SU-DHL-6 (cell line): Measurements from ENCODE around the gene EHBP1.

Experiments
- H2AFZ ChIP-seq: fragments of 200-600 bp; sonication (generic); 2 replicates; pipeline ENCODE4 v1.6.1; 2014; ENCODE audit warnings: low read depth, mild to moderate bottlenecking, moderate library complexity, mixed read lengths, antibody characterized with exemption, low read length; ENCODE audit not compliant: severe bottlenecking
- H3F3A ChIP-seq: fragments of 200-600 bp; shearing (Covaris generic); 2 replicates; pipeline ENCODE4 v1.6.0; 2016; ENCODE audit warnings: antibody characterized with exemption, mild to moderate bottlenecking; ENCODE audit not compliant: insufficient read depth
- H3K27ac ChIP-seq: fragments of 200-600 bp; sonication (generic); 2 replicates; pipeline ENCODE4 v1.5.1; 2016; ENCODE audit warnings: low read depth, mild to moderate bottlenecking, low read length, moderate library complexity, mixed read lengths
- H3K27me3 ChIP-seq: fragments of 200-600 bp; sonication (generic), shearing (Covaris generic); 2 replicates; pipeline ENCODE4 v1.6.0; 2014; ENCODE audit warnings: mild to moderate bottlenecking, low read length
- H3K36me3 ChIP-seq: fragments of 200-600 bp; sonication (generic); 2 replicates; pipeline ENCODE4 v1.6.1; 2014; ENCODE audit warnings: mild to moderate bottlenecking, low read length, mixed read lengths
- H3K4me2 ChIP-seq: fragments of 300-600, 200-600 bp; shearing (Covaris generic), sonication (generic); 2 replicates; pipeline ENCODE4 v1.6.0; 2014; ENCODE audit warnings: low read length, low read depth, mild to moderate bottlenecking; ENCODE audit not compliant: poor library complexity, severe bottlenecking
- H3K4me3 ChIP-seq: fragments of 200-600 bp; sonication (generic); 2 replicates; pipeline ENCODE4 v1.5.1; 2014; ENCODE audit warnings: antibody characterized with exemption, low read length, mild to moderate bottlenecking, mixed read lengths; ENCODE audit not compliant: insufficient read depth, poor library complexity, severe bottlenecking
- H3K79me2 ChIP-seq: fragments of 200-600 bp; sonication (generic); 2 replicates; pipeline ENCODE4 v1.6.1; 2014; ENCODE audit warnings: mild to moderate bottlenecking, low read length, moderate library complexity; ENCODE audit not compliant: insufficient read depth
- H3K9ac ChIP-seq: fragments of 200-600 bp; sonication (generic); 2 replicates; pipeline ENCODE4 v1.7.0; 2014; ENCODE audit warnings: mild to moderate bottlenecking, low read length
- H3K9me2 ChIP-seq: fragments of 200-600 bp; sonication (generic); replicated peaks from 2 replicates; pipeline ENCODE4 v1.6.1; 2014; ENCODE audit warnings: low read length; ENCODE audit not compliant: insufficient read depth
- H3K9me3 ChIP-seq: fragments of 200-600 bp; sonication (generic); 2 replicates; pipeline ENCODE4 v1.6.1; 2014; ENCODE audit warnings: low read length, mixed read lengths; ENCODE audit not compliant: insufficient read depth
- H4K20me1 ChIP-seq: fragments of 200-600 bp; sonication (generic); 2 replicates; pipeline ENCODE4 v1.6.1; 2014; ENCODE audit warnings: low read depth, mild to moderate bottlenecking, antibody characterized with exemption, low read length, moderate library complexity, mixed read lengths
- EZH2phosphoT487 ChIP-seq: fragments of 200-600 bp; sonication (generic), shearing (Covaris generic); conservative IDR thresholded peaks from 2 replicates; pipeline ENCODE4 v1.6.1; 2018; ENCODE audit warnings: mild to moderate bottlenecking, antibody characterized with exemption, low read length, moderate library complexity, mixed read lengths
- TF ChIP-seq, protein P1 (sequence below): fragments of 200-600 bp; sonication (generic); IDR thresholded peaks from one replicate; pipeline ENCODE4 v1.5.1; 2017; ENCODE audit warnings: antibody characterized with exemption, mild to moderate bottlenecking, low read length, moderate library complexity; ENCODE audit not compliant: insufficient read depth, poor library complexity, severe bottlenecking

Gene EHBP1

GRCh38 chr2:62797107-62797506 is 91.6 kb downstream of the EHBP1 start:
- Histone ChIP-seq H3K36me3 (no peaks in the 10 kb centered on the region), H3K27me3 (no peaks in the 10 kb centered on the region), H3K4me3 (no peak overlapping the region), H3K9ac (no peak overlapping the region), H3K9me2 (no peaks in the 10 kb centered on the region), H3K4me2 (no peak overlapping the region), H3K79me2 (no peaks in the 10 kb centered on the region), H3F3A (no peaks in the 10 kb centered on the region), H2AFZ (no peak overlapping the region), H3K9me3 (no peaks in the 10 kb centered on the region), H4K20me1 (no peaks in the 10 kb centered on the region), H3K27ac (no peak overlapping the region)
- TF ChIP-seq EZH2phosphoT487: no peak
- TF ChIP-seq, protein P1, sequence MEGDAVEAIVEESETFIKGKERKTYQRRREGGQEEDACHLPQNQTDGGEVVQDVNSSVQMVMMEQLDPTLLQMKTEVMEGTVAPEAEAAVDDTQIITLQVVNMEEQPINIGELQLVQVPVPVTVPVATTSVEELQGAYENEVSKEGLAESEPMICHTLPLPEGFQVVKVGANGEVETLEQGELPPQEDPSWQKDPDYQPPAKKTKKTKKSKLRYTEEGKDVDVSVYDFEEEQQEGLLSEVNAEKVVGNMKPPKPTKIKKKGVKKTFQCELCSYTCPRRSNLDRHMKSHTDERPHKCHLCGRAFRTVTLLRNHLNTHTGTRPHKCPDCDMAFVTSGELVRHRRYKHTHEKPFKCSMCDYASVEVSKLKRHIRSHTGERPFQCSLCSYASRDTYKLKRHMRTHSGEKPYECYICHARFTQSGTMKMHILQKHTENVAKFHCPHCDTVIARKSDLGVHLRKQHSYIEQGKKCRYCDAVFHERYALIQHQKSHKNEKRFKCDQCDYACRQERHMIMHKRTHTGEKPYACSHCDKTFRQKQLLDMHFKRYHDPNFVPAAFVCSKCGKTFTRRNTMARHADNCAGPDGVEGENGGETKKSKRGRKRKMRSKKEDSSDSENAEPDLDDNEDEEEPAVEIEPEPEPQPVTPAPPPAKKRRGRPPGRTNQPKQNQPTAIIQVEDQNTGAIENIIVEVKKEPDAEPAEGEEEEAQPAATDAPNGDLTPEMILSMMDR: no peak

GRCh38 chr2:62800618-62801017 is 95.1 kb downstream of the EHBP1 start:
- Histone ChIP-seq H3K79me2 (no peaks in the 10 kb centered on the region), H3K27ac (no peak overlapping the region), H3K4me2 (no peak overlapping the region), H3K9me2 (no peaks in the 10 kb centered on the region), H3K9me3 (no peaks in the 10 kb centered on the region), H3F3A (no peaks in the 10 kb centered on the region), H3K4me3 (no peak overlapping the region), H4K20me1 (no peaks in the 10 kb centered on the region), H3K36me3 (no peaks in the 10 kb centered on the region), H3K9ac (no peak overlapping the region), H3K27me3 (no peaks in the 10 kb centered on the region), H2AFZ (no peak overlapping the region)
- TF ChIP-seq, protein P1: no peak
- TF ChIP-seq EZH2phosphoT487: no peak

DNA sequence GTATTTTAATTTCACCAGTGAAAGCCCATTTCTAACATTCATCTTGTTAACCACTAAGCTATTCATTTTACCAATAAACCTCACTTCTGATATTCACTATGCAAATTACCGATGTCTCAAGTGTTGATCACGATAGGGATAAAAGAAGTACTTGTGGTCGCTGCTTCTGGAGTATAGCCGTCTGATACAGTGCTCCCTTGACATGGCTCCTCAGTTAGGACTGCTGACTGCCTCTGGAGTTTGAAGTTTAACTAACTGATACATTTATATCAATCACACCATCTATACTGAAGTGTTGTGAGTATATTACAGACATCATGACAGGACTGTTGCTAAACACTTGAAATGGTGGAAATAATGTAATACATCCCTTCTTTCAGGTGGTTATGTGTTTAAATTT is 95.6 kb downstream of the EHBP1 start:
- Histone ChIP-seq H2AFZ (no peak overlapping the region), H3K9ac (no peak overlapping the region), H3K27ac (no peak overlapping the region), H3K79me2 (no peaks in the 10 kb centered on the region), H3K4me2 (no peak overlapping the region), H4K20me1 (no peaks in the 10 kb centered on the region), H3K4me3 (no peak overlapping the region), H3F3A (no peaks in the 10 kb centered on the region), H3K27me3 (no peaks in the 10 kb centered on the region), H3K36me3 (no peaks in the 10 kb centered on the region), H3K9me2 (no peaks in the 10 kb centered on the region), H3K9me3 (no peaks in the 10 kb centered on the region)
- no peak for TF ChIP-seq EZH2phosphoT487
- TF ChIP-seq, protein P1: no peak
